T47D (cell line): Measurements from ENCODE around the gene PLA2G4E.

Experiments used
- DNase-seq, 2 experiments: peaks; one replicate each; pipeline versions ENCODE4 v3.0.0 to v3.0.0-alpha.2; 2011 to 2012; ENCODE audit warnings: low read depth in 1 of 2, low spot score in 1 of 2
- JUND ChIP-seq: IDR thresholded peaks from 2 replicates; pipeline ENCODE4 v1.6.1; 2012; ENCODE audit warnings: low read depth
- in situ Hi-C: cut with HindIII; loops from 2 replicates; pipeline ENCODE4 v1.10.0; 2016; ENCODE audit warnings: low sequenced_read_pairs, low pct_unique_long_range_greater_than_20kb

The PLA2G4E gene

GRCh38 chr15:42045211-42045615 lies 24.4 kb upstream of the PLA2G4E start:
- no peak for TF ChIP-seq JUND

GRCh38 chr15:42042602-42043400 lies 22.0 kb upstream of the PLA2G4E start:
- in situ Hi-C loops: no loop called here
- no peak for TF ChIP-seq JUND
- DNase-seq: no peak

More at GRCh38 chr15:42045211-42045615, 24.4 kb upstream of the PLA2G4E start:
- in situ Hi-C loops: no loop called here
- DNase-seq: no peak

GRCh38 chr15:42038401-42038800 lies 17.6 kb upstream of the PLA2G4E start:
- no peak for DNase-seq
- no peak for TF ChIP-seq JUND
- in situ Hi-C loops: no loop called here

- no peak for TF ChIP-seq JUND
- in situ Hi-C loops: no loop called here
- no peak for DNase-seq
Observed at GRCh38 chr15:42037656-42038055, 16.8 kb upstream of the PLA2G4E start.

- no peak for TF ChIP-seq JUND
- in situ Hi-C loops: no loop called here
- no peak for DNase-seq
Observed at GRCh38 chr15:42036966-42037365, 16.1 kb upstream of the PLA2G4E start.

- TF ChIP-seq JUND: no peak
- in situ Hi-C loops: no loop called here
- no peak for DNase-seq
Observed at GRCh38 chr15:42036112-42036905, 15.5 kb upstream of the PLA2G4E start.

GRCh38 chr15:42035435-42035761 lies 14.6 kb upstream of the PLA2G4E start:
- TF ChIP-seq JUND: no peak
- no peak for DNase-seq
- in situ Hi-C loops: no loop called here

GRCh38 chr15:42034628-42035434 lies 14.0 kb upstream of the PLA2G4E start:
- TF ChIP-seq JUND: no peak
- DNase-seq: no peak
- in situ Hi-C loops: no loop called here

- no peak for TF ChIP-seq JUND
- in situ Hi-C loops: no loop called here
- DNase-seq: no peak
Observed at GRCh38 chr15:42033214-42033873, 12.5 kb upstream of the PLA2G4E start.

- DNase-seq: no peak
- in situ Hi-C loops: no loop called here
- TF ChIP-seq JUND: no peak
Observed at GRCh38 chr15:42032376-42033213, 11.8 kb upstream of the PLA2G4E start.

GRCh38 chr15:42031198-42031915 lies 10.5 kb upstream of the PLA2G4E start:
- no peak for TF ChIP-seq JUND
- DNase-seq: no peak
- in situ Hi-C loops: no loop called here
